ENCODE measurements around the gene DUS2.

The DUS2 gene

GRCh38 chr16:68126395-68126794 lies 103.3 kb downstream of the DUS2 start:
- no peak for DNase-seq (ENCODE audit: low read depth in 2 of 2)

GRCh38 chr16:68128577-68129305 lies 105.7 kb downstream of the DUS2 start:
- no peak for DNase-seq (ENCODE audit: low read depth in 2 of 2)

All from fibroblast of skin of left quadriceps (primary cell).